Activated naive CD8-positive, alpha-beta T cell treated with anti-CD3 and anti-CD28 coated beads, Interleukin-2, amount 50 U/mL, for 24 hours (primary cell): ENCODE measurements around the gene MBD3L5.
"Not testable (repeated sequence)": the region's sequence is repeated elsewhere in the genome, so short reads cannot be mapped to it uniquely, and the experiment has no call there.

Experiments
- ATAC-seq: fragments of 150-1000 bp; cut with Tn5 transposase; one replicate; pipeline ENCODE4 v1.10.0; 2021
- DNase-seq: peaks from one replicate; pipeline ENCODE4 v3.0.0; 2021
- H3K27ac Mint-ChIP-seq: one replicate; pipeline ENCODE4 v1.8.0; 2021; ENCODE audit warnings: mild to moderate bottlenecking, mixed read lengths
- H3K27me3 Mint-ChIP-seq: one replicate; pipeline ENCODE4 v1.8.0; 2021; ENCODE audit warnings: mixed read lengths
- H3K36me3 Mint-ChIP-seq: one replicate; pipeline ENCODE4 v1.8.0; 2021; ENCODE audit warnings: low read depth, mixed read lengths
- H3K4me1 Mint-ChIP-seq: one replicate; pipeline ENCODE4 v1.8.0; 2021; ENCODE audit warnings: mixed read lengths
- H3K4me3 Mint-ChIP-seq: one replicate; pipeline ENCODE4 v1.8.0; 2021; ENCODE audit warnings: mild to moderate bottlenecking, moderate library complexity, mixed read lengths
- H3K9me3 Mint-ChIP-seq: one replicate; pipeline ENCODE4 v1.8.0; 2021; ENCODE audit warnings: mixed read lengths

The MBD3L5 gene

GRCh38 chr19:7013678-7014077, 16.7 kb upstream of the MBD3L5 start:
- peak; percentile 62 for ATAC-seq
- H3K27ac Mint-ChIP-seq: peak overlapping the region; percentile 34
- no peaks in the 10 kb centered on the region for H3K36me3 Mint-ChIP-seq
- no peaks in the 10 kb centered on the region for H3K27me3 Mint-ChIP-seq
- peaks cover 35% of the 10 kb centered on the region for H3K4me1 Mint-ChIP-seq
- no peak for DNase-seq
- no peaks in the 10 kb centered on the region for H3K9me3 Mint-ChIP-seq
- no peak overlapping the region for H3K4me3 Mint-ChIP-seq

GRCh38 chr19:7018828-7019227, 11.6 kb upstream of the MBD3L5 start:
- Mint-ChIP-seq H3K36me3 (no peaks in the 10 kb centered on the region), H3K27me3 (no peaks in the 10 kb centered on the region), H3K27ac (no peak overlapping the region), H3K4me1 (peaks cover 6% of the 10 kb centered on the region), H3K9me3 (no peaks in the 10 kb centered on the region), H3K4me3 (no peak overlapping the region)
- ATAC-seq (no peak), DNase-seq (no peak)

DNA sequence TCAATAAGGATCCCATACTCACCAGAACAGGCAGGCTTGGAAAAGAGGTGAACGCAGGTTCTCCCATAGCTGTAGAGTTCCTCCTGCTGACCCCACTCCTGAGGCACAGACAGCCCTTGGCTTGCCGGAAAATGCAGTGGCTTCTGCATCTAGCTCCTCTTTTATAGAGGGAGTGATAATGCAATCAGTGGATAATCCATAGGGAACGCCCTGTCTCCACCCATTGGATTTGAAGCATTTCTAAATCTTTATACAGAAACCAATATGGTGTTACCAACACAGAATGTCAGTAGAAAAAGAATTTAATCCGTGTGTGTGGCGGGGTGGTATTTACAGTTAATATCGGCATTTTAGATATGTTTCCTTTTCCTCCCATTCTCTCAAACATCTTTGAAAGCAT, 9.0 kb upstream of the MBD3L5 start, which contains the start of gene MBD3L2B:
MBD3L2B (minus strand) TSS at position 101 of the 400 bp plus-strand sequence; CDS start at position 67, 34 bp downstream.
- not testable (repeated sequence) for ATAC-seq, H3K27me3 Mint-ChIP-seq, H3K4me1 Mint-ChIP-seq, H3K9me3 Mint-ChIP-seq, H3K27ac Mint-ChIP-seq, H3K4me3 Mint-ChIP-seq, H3K36me3 Mint-ChIP-seq, DNase-seq

DNA sequence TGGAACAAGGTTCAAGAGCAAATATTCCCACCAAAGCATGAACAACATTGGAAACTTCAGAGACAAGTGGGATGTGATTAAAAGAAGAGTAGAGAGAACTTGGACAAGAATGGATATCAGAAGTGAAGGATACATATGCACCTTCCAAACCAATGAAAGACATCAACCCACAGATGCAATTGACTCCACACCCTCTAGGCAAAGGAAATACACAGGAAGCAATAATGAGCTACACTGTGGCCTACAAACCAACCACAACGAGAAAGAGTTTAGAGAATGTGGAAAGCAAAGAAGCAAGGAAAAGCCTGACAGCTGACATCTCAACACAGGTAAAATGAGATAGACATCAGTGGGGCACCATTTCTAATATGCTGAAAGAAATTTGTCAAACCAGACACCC, 1.6 kb upstream of the MBD3L5 start:
- not testable (repeated sequence) for DNase-seq, H3K27me3 Mint-ChIP-seq, ATAC-seq, H3K36me3 Mint-ChIP-seq, H3K9me3 Mint-ChIP-seq, H3K27ac Mint-ChIP-seq, H3K4me1 Mint-ChIP-seq, H3K4me3 Mint-ChIP-seq

GRCh38 chr19:7040079-7040478, 9.7 kb downstream of the MBD3L5 start, which contains the start of gene MBD3L4:
Gene MBD3L4 (minus strand): TSS chr19:7040179. CDS start chr19:7040144, 35 bp downstream.
- H3K27me3 Mint-ChIP-seq, H3K4me3 Mint-ChIP-seq, H3K27ac Mint-ChIP-seq, DNase-seq, ATAC-seq, H3K4me1 Mint-ChIP-seq, H3K36me3 Mint-ChIP-seq, H3K9me3 Mint-ChIP-seq: not testable (repeated sequence)

- not testable (repeated sequence) for H3K4me1 Mint-ChIP-seq, H3K27me3 Mint-ChIP-seq, H3K9me3 Mint-ChIP-seq, H3K27ac Mint-ChIP-seq, H3K36me3 Mint-ChIP-seq, H3K4me3 Mint-ChIP-seq, ATAC-seq, DNase-seq
These were observed 11.2 kb downstream of the MBD3L5 start for GRCh38 chr19:7041563-7041962.

DNA sequence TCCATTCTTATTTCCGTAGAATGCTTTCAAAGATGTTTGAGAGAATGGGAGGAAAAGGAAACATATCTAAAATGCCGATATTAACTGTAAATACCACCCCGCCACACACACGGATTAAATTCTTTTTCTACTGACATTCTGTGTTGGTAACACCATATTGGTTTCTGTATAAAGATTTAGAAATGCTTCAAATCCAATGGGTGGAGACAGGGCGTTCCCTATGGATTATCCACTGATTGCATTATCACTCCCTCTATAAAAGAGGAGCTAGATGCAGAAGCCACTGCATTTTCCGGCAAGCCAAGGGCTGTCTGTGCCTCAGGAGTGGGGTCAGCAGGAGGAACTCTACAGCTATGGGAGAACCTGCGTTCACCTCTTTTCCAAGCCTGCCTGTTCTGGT, 18.6 kb downstream of the MBD3L5 start, which contains the start of gene MBD3L2:
MBD3L2 (plus strand) TSS at position 301 of the 400 bp plus-strand sequence; CDS start at position 354, 53 bp downstream.
- ATAC-seq, H3K27me3 Mint-ChIP-seq, H3K27ac Mint-ChIP-seq, H3K4me3 Mint-ChIP-seq, H3K4me1 Mint-ChIP-seq, DNase-seq, H3K9me3 Mint-ChIP-seq, H3K36me3 Mint-ChIP-seq: not testable (repeated sequence)

DNA sequence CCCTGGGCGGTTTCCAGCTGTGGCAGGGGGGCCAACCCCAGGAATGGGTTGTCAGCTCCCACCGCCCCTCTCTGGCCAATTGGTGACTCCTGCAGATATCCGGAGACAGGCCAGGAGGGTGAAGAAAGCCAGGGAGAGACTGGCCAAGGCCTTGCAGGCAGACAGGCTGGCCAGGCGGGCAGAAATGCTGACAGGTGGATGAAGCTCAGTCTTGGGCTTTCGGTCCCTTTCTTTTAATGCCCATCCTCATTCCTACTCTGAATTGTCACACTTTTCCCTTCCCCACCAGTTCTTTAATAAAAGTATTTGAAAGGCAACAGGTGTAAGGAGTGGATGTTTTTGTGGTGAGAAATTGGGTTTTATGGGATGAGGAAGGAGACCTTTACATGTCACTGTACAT, 21.0 kb downstream of the MBD3L5 start:
- not testable (repeated sequence) for H3K4me3 Mint-ChIP-seq, H3K27me3 Mint-ChIP-seq, H3K36me3 Mint-ChIP-seq, H3K4me1 Mint-ChIP-seq, DNase-seq, H3K9me3 Mint-ChIP-seq, ATAC-seq, H3K27ac Mint-ChIP-seq

DNA sequence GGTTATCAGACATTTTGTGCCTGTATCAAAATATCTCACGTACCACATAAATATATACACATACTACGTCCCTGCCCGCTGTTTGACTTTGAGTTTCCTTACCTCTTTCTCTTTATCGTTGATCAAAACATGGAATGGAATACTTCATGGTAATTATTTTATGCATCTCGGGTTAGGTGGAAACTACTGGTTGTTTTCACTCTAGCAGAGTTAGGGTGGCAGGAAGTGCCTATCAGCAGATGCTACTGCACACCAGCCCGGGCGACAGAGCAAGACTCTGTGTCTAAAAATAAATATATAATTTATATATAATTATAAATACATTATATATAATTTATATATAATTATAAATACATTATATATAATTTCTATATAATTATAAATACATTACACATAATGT, 22.5 kb downstream of the MBD3L5 start:
- not testable (repeated sequence) for DNase-seq, H3K4me3 Mint-ChIP-seq, H3K27ac Mint-ChIP-seq, H3K4me1 Mint-ChIP-seq, H3K9me3 Mint-ChIP-seq, ATAC-seq, H3K36me3 Mint-ChIP-seq, H3K27me3 Mint-ChIP-seq

- not testable (repeated sequence) for H3K4me1 Mint-ChIP-seq, H3K27me3 Mint-ChIP-seq, H3K36me3 Mint-ChIP-seq, ATAC-seq, H3K9me3 Mint-ChIP-seq, DNase-seq, H3K27ac Mint-ChIP-seq, H3K4me3 Mint-ChIP-seq
These were observed 24.4 kb downstream of the MBD3L5 start for GRCh38 chr19:7054635-7055368.

GRCh38 chr19:7055679-7056078, 25.3 kb downstream of the MBD3L5 start:
- not testable (repeated sequence) for H3K4me3 Mint-ChIP-seq, H3K9me3 Mint-ChIP-seq, DNase-seq

GRCh38 chr19:7056371-7056770, 26.0 kb downstream of the MBD3L5 start:
- H3K27me3 Mint-ChIP-seq, H3K27ac Mint-ChIP-seq, H3K9me3 Mint-ChIP-seq, H3K4me3 Mint-ChIP-seq, ATAC-seq, DNase-seq, H3K36me3 Mint-ChIP-seq, H3K4me1 Mint-ChIP-seq: not testable (repeated sequence)

More at GRCh38 chr19:7055679-7056078, 25.3 kb downstream of the MBD3L5 start:
- H3K27me3 Mint-ChIP-seq, H3K36me3 Mint-ChIP-seq, H3K27ac Mint-ChIP-seq, ATAC-seq, H3K4me1 Mint-ChIP-seq: not testable (repeated sequence)

DNA sequence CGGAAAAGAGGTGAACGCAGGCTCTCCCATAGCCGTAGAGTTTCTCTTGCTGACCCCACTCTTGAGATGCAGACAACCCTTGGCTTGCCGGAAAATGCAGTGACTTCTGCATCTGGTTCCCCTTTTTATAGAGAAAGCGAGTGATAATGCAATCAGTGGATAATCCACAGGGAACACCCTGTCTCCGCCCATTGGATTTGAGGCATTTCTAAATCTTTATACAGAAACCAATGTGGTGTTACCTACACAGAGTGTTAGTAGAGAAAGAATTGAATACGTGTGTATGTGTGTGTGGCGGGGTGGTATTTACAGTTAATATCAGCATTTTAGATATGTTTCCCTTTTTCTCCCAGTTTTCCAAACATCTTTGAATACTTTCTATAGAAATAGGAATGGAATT, 28.2 kb downstream of the MBD3L5 start, which contains the start of gene MBD3L3:
MBD3L3 (minus strand) TSS at position 101 of the 400 bp plus-strand sequence; CDS start at position 30, 71 bp downstream.
- not testable (repeated sequence) for H3K36me3 Mint-ChIP-seq, H3K4me1 Mint-ChIP-seq, H3K4me3 Mint-ChIP-seq, DNase-seq, H3K27ac Mint-ChIP-seq, ATAC-seq, H3K27me3 Mint-ChIP-seq, H3K9me3 Mint-ChIP-seq

DNA sequence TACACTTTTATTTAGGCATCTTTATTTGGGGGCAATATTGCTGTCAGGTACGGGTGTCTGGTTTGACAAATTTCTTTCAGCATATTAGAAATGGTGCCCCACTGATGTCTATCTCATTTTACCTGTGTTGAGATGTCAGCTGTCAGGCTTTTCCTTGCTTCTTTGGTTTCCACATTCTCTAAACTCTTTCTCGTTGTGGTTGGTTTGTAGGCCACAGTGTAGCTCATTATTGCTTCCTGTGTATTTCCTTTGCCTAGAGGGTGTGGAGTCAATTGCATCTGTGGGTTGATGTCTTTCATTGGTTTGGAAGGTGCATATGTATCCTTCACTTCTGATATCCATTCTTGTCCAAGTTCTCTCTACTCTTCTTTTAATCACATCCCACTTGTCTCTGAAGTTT, 29.6 kb downstream of the MBD3L5 start:
- not testable (repeated sequence) for H3K27ac Mint-ChIP-seq, H3K4me1 Mint-ChIP-seq, ATAC-seq, H3K27me3 Mint-ChIP-seq, DNase-seq, H3K9me3 Mint-ChIP-seq, H3K4me3 Mint-ChIP-seq, H3K36me3 Mint-ChIP-seq

DNA sequence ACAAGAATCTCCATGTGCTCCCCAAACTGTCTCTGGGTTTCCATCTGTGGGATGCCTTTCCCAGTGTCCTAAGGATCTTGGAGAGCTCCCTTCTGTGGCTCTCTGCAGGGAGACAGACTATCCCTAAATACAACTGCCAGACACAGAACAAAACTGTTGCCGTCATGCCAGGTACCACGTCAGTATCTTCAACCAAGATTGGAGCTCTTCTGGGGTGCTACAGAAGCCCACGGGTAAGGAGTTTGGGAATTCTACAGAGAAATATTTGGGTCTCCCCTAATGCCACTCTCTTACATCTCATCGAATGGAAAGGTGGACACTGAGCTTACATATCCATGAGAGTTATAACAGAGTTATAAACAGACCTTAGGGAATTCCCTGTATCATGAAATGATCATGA, 33.0 kb downstream of the MBD3L5 start:
- Mint-ChIP-seq H3K27me3 (no peaks in the 10 kb centered on the region), H3K4me3 (no peak overlapping the region), H3K4me1 (no peaks in the 10 kb centered on the region), H3K27ac (no peak overlapping the region), H3K36me3 (no peaks in the 10 kb centered on the region), H3K9me3 (no peaks in the 10 kb centered on the region)
- ATAC-seq (no peak), DNase-seq (no peak)
